Skeletal muscle satellite cell (primary cell): ENCODE results near the gene CATSPER1.

Experiments
- H3K27me3 ChIP-seq: 2 replicates; pipeline ENCODE4 v1.7.0; 2013; ENCODE audit warnings: low read length; ENCODE audit not compliant: control insufficient read depth, insufficient read depth
- H3K36me3 ChIP-seq: 2 replicates; pipeline ENCODE4 v1.7.0; 2013; ENCODE audit warnings: mild to moderate bottlenecking, control low read depth, low read length; ENCODE audit not compliant: insufficient read depth
- H3K4me1 ChIP-seq: 2 replicates; pipeline ENCODE4 v1.7.0; 2013; ENCODE audit warnings: low read length; ENCODE audit not compliant: control insufficient read depth, insufficient read depth
- H3K4me2 ChIP-seq: 2 replicates; pipeline ENCODE4 v1.7.0; 2013; ENCODE audit warnings: mild to moderate bottlenecking, low read length
- H3K4me3 ChIP-seq: 2 replicates; pipeline ENCODE4 v1.7.0; 2013; ENCODE audit warnings: low read length
- H3K9ac ChIP-seq: 2 replicates; pipeline ENCODE4 v1.7.0; 2013; ENCODE audit warnings: mild to moderate bottlenecking, low read depth, low read length, moderate library complexity
- H3K9me3 ChIP-seq: replicated peaks from 2 replicates; pipeline ENCODE4 v1.7.0; 2013; ENCODE audit warnings: mild to moderate bottlenecking, control low read depth, low read length

Gene CATSPER1

DNA sequence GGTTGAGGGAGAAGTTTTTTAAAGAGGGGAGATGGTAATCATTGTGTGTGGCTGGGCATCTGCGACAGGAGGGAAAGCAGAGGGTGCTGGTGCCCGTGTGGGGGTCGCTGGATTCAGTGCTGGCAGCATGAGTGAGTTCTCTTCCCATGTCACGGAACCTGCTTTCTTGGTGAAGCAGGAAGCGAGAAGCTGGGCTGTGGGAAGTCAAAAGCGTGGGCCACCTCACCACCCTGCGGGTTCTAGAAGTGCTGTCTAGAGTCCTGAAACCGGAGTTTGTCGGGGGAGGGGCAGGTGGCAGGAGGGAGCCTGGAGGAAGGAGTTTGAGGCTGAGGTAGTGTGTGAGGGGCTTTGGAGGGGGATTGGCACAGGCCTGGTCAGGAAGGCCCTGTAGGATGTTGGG lies 50.5 kb downstream of the CATSPER1 start:
- Histone ChIP-seq H3K9me3 (no peaks in the 10 kb centered on the region), H3K27me3 (no peaks in the 10 kb centered on the region), H3K4me1 (peaks cover 6% of the 10 kb centered on the region), H3K9ac (no peak overlapping the region), H3K36me3 (peaks cover 46% of the 10 kb centered on the region), H3K4me3 (no peak overlapping the region), H3K4me2 (no peak overlapping the region)

GRCh38 chr11:65973439-65974110 lies 52.7 kb downstream of the CATSPER1 start:
- Histone ChIP-seq H3K4me2 (no peak overlapping the region), H3K4me1 (peaks cover 6% of the 10 kb centered on the region), H3K36me3 (peaks cover 57% of the 10 kb centered on the region)

DNA sequence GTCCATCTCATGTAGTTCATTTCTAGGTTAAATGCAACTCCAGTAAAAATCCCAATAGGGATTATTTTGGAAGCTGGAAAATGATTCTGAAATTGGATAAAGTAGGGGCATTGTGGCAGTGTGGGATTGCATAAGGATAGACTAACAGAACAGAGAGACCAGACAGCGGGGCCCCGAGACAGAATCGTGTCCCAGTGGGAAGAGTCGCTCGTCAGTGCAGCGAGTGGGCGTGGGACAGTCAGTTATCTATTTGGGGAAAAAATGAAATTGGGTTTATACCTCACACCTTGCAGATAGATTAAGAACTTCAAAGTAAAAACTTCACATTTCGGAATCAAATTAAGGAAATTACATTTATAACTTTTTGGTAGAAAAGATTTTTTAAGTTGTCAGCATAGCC lies 54.2 kb downstream of the CATSPER1 start:
- peaks cover 52% of the 10 kb centered on the region for H3K36me3 ChIP-seq
- H3K27me3 ChIP-seq = no peaks in the 10 kb centered on the region
- H3K4me2 ChIP-seq = no peak overlapping the region
- no peak overlapping the region for H3K4me3 ChIP-seq
- no peak overlapping the region for H3K9ac ChIP-seq
- H3K9me3 ChIP-seq = no peaks in the 10 kb centered on the region
- peaks cover 6% of the 10 kb centered on the region for H3K4me1 ChIP-seq

More at GRCh38 chr11:65973439-65974110, 52.7 kb downstream of the CATSPER1 start:
- Histone ChIP-seq H3K4me3 (no peak overlapping the region), H3K27me3 (no peaks in the 10 kb centered on the region), H3K9me3 (no peaks in the 10 kb centered on the region), H3K9ac (no peak overlapping the region)

- H3K9ac ChIP-seq = no peak overlapping the region
Measured at GRCh38 chr11:65968600-65969482, 57.4 kb downstream of the CATSPER1 start.

GRCh38 chr11:65967329-65967934 lies 58.8 kb downstream of the CATSPER1 start:
- Histone ChIP-seq H3K4me1 (peaks cover 12% of the 10 kb centered on the region), H3K4me2 (no peak overlapping the region), H3K9me3 (no peaks in the 10 kb centered on the region), H3K9ac (no peak overlapping the region), H3K27me3 (no peaks in the 10 kb centered on the region), H3K36me3 (peaks cover 63% of the 10 kb centered on the region), H3K4me3 (no peak overlapping the region)

More at GRCh38 chr11:65968600-65969482, 57.4 kb downstream of the CATSPER1 start:
- Histone ChIP-seq H3K36me3 (peaks cover 71% of the 10 kb centered on the region), H3K4me2 (no peak overlapping the region), H3K27me3 (no peaks in the 10 kb centered on the region), H3K4me3 (no peak overlapping the region), H3K4me1 (peaks cover 7% of the 10 kb centered on the region), H3K9me3 (no peaks in the 10 kb centered on the region)
